Common myeloid progenitor, CD34-positive (primary cell): ENCODE results near the gene ZNF483.

ENCODE experiments used
- CTCF ChIA-PET: fragments of 350-600 bp; sonication (Branson Sonifier 250); formaldehyde crosslinking; loops from one replicate; lab custom pipeline; 2021; ENCODE audit warnings: antibody characterized with exemption; lab: Charles Lee
- POLR2A ChIA-PET: fragments of 350-600 bp; sonication (Branson Sonifier 250); formaldehyde crosslinking; loops from one replicate; lab custom pipeline; 2021; ENCODE audit warnings: antibody characterized with exemption; lab: Charles Lee
- DNase-seq, 3 donors: peaks; one replicate each; pipeline versions ENCODE4 v3.0.0 to v3.0.0-alpha.2; 2013
- H3K27ac ChIP-seq, 2 experiments: 1 replicate in 1 of 2; 2 replicates in 1 of 2; pipeline ENCODE4 v1.7.0; 2013; ENCODE audit warnings: inconsistent platforms in 2 of 2, low read length in 2 of 2, mild to moderate bottlenecking in 2 of 2, low read depth in 1 of 2, moderate library complexity in 1 of 2; ENCODE audit not compliant: severe bottlenecking in 2 of 2, insufficient read depth in 1 of 2, poor library complexity in 1 of 2
- H3K27me3 ChIP-seq, 5 experiments: replicated peaks in 2 of 5; 1 replicate in 3 of 5; 2 replicates in 2 of 5; pipeline versions ENCODE4 v1.6.1 to v1.7.0; 2013; ENCODE audit warnings: low read length in 4 of 5, mild to moderate bottlenecking in 2 of 5, moderate library complexity in 2 of 5, inconsistent platforms in 1 of 5; ENCODE audit not compliant: insufficient read depth in 5 of 5, control insufficient read depth in 4 of 5
- H3K36me3 ChIP-seq, 4 experiments: 1 replicate in 2 of 4; 2 replicates in 2 of 4; pipeline versions ENCODE4 v1.6.1 to v1.7.0; 2013; ENCODE audit warnings: low read length in 3 of 4, control low read depth in 1 of 4, mild to moderate bottlenecking in 1 of 4; ENCODE audit not compliant: control insufficient read depth in 4 of 4, insufficient read depth in 4 of 4
- H3K4me1 ChIP-seq, 4 experiments: 1 replicate in 3 of 4; 2 replicates in 1 of 4; pipeline versions ENCODE4 v1.6.1 to v1.7.1; 2013; ENCODE audit warnings: low read length in 3 of 4, mild to moderate bottlenecking in 3 of 4, control low read depth in 1 of 4, inconsistent platforms in 1 of 4, moderate library complexity in 1 of 4; ENCODE audit not compliant: control insufficient read depth in 4 of 4, insufficient read depth in 4 of 4; ENCODE audit errors: control extremely low read depth in 1 of 4
- H3K4me3 ChIP-seq, 7 experiments: 1 replicate in 4 of 7; 2 replicates in 3 of 7; pipeline versions ENCODE4 v1.5.1 to v1.7.0; 2013; ENCODE audit warnings: mild to moderate bottlenecking in 7 of 7, low read length in 6 of 7, moderate library complexity in 6 of 7, inconsistent platforms in 2 of 7, low read depth in 2 of 7, control low read depth in 1 of 7; ENCODE audit not compliant: insufficient read depth in 4 of 7, control insufficient read depth in 1 of 7; ENCODE audit errors: extremely low read depth in 1 of 7
- H3K9me3 ChIP-seq, 5 experiments: 1 replicate in 4 of 5; 2 replicates in 1 of 5; pipeline versions ENCODE4 v1.6.1 to v1.7.1; 2013; ENCODE audit warnings: low read length in 4 of 5, mild to moderate bottlenecking in 2 of 5, inconsistent platforms in 1 of 5, low read depth in 1 of 5, moderate library complexity in 1 of 5; ENCODE audit not compliant: control insufficient read depth in 4 of 5, insufficient read depth in 2 of 5; ENCODE audit errors: control extremely low read depth in 1 of 5
- WGBS: methylation state at CpG from one replicate; pipeline ENCODE4 v1.1.5; 2013; ENCODE audit not compliant: insufficient coverage; 5-methylcytosine and 5-hydroxymethylcytosine counted together

The ZNF483 gene

DNA sequence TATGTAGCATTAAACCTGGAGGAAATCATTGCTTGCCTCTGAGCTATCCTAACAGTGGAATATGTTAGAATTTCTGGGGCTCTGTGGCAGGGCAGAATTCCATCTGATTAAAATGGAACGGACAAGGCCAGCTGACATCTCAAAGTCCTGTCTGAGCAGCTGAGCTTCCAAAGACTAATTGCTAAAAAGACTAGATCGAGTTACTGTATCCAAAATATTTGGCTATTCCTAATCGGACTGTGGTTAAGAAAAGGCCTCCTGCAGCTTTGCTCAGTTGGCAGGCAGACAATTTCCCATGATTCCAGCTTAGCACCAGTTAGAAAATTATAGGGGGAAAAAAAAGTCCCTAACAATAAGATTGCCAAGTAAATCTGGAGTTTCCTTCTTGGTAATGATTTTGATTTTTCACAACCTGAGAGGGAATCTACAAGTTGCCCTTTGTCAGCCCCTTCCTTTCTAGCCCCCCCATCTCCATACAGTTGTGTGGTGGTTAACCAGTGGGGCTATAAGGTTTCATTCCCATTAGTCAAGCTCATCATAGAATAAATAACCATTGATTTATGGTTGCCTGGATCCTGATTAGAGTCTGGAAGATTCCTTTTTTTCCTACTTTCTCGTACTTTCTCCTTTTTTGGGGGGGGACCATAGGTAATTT, 48.1 kb downstream of the ZNF483 start:
- Histone ChIP-seq H3K4me3 (no peak overlapping the region), H3K36me3 (peaks cover 3 to 33% (median 14%) of the 10 kb centered on the region in 4 experiments), H3K4me1 (no peaks in the 10 kb centered on the region), H3K27ac (no peak overlapping the region), H3K27me3 (no peaks in the 10 kb centered on the region), H3K9me3 (peaks cover 1 to 22% (median 10%) of the 10 kb centered on the region in 5 experiments)
- POLR2A ChIA-PET = interaction anchor here (0.7 kb wide), 1 partner anchor 17 kb away, joined by 4 read pairs; no protein-coding TSS in a partner anchor
- no peak for DNase-seq
- WGBS = 100% methylated on average over 3 of the region's 4 CpGs
- CTCF ChIA-PET = interaction anchor here (1.1 kb wide), 1 partner anchor 11 kb away, joined by 3 read pairs; no protein-coding TSS in a partner anchor

DNA sequence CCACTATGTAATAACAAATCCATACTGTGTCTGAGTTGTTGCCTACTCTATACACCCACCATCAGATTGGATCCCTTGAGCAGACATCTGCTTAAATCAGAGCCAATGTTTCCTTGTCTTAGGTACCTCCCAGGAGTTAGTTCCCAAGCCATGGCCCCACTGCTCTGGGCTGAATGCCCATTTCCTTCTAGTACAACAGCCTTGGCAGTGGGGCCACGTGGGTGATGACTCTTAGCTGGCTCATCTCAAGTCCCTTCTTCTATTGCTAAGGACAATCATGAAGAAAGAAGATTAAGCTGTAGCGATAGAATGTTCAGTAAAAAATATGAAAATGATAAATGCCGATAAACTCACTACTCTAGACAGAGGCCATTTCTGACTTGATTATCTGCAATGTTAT, 57.9 kb downstream of the ZNF483 start:
- H3K27ac ChIP-seq = no peak overlapping the region
- no peaks in the 10 kb centered on the region for H3K4me1 ChIP-seq
- no CpG with 5 or more reads among the region's 3 CpGs for WGBS
- peaks cover 0 to 2% (median 0%) of the 10 kb centered on the region in 5 experiments for H3K9me3 ChIP-seq
- no peak overlapping the region for H3K4me3 ChIP-seq
- H3K36me3 ChIP-seq = peaks cover 2 to 25% (median 7%) of the 10 kb centered on the region in 4 experiments
- DNase-seq = no peak
- CTCF ChIA-PET = interaction anchor here (1.0 to 1.2 kb wide), 2 partner anchors 13 to 14 kb away, joined by 3 read pairs; no protein-coding TSS in a partner anchor
- H3K27me3 ChIP-seq = no peaks in the 10 kb centered on the region
- POLR2A ChIA-PET = no interaction called here

- ChIA-PET CTCF (no interaction called here), POLR2A (no interaction called here)
- 96% methylated on average over 5 of the region's 5 CpGs for WGBS
Measured at GRCh38 chr9:111586378-111586777, 61.4 kb downstream of the ZNF483 start.

DNA sequence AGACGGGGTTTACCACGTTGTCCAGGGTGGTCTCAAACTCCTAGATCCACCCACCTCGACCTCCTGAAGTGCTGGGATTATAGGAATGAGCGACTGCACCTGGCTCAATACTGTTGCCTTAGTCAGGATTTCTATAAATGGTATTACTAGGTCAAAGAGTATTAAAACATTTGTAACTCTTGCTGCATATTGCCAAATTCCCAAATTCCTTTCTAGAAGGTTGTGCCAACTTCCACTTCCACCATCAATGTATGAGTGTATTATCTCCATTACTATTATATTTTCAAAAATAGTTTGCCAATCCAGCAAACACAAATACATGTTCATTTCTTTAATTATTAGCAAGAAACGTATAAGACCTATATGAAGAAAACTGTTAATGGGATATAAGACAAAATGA, 63.9 kb downstream of the ZNF483 start:
- Histone ChIP-seq H3K27ac (no peak overlapping the region), H3K4me3 (no peak overlapping the region), H3K4me1 (no peaks in the 10 kb centered on the region), H3K9me3 (peaks cover 0 to under 1% (median 0%) of the 10 kb centered on the region in 5 experiments), H3K27me3 (no peaks in the 10 kb centered on the region), H3K36me3 (peaks cover 0 to 5% (median 2%) of the 10 kb centered on the region in 4 experiments)
- ChIA-PET CTCF (interaction anchor here (0.6 kb wide), 1 partner anchor 83 kb away, joined by 4 read pairs; no protein-coding TSS in a partner anchor), POLR2A (no interaction called here)
- DNase-seq = no peak
- 96% methylated on average over 4 of the region's 5 CpGs for WGBS

More at GRCh38 chr9:111586378-111586777, 61.4 kb downstream of the ZNF483 start:
- no peaks in the 10 kb centered on the region for H3K27me3 ChIP-seq
- H3K4me3 ChIP-seq = no peak overlapping the region
- H3K36me3 ChIP-seq = peaks cover 2 to 17% (median 5%) of the 10 kb centered on the region in 4 experiments
- no peak overlapping the region for H3K27ac ChIP-seq
- no peak for DNase-seq
- no peaks in the 10 kb centered on the region for H3K4me1 ChIP-seq
- H3K9me3 ChIP-seq = peaks cover 0 to 2% (median 0%) of the 10 kb centered on the region in 5 experiments

DNA sequence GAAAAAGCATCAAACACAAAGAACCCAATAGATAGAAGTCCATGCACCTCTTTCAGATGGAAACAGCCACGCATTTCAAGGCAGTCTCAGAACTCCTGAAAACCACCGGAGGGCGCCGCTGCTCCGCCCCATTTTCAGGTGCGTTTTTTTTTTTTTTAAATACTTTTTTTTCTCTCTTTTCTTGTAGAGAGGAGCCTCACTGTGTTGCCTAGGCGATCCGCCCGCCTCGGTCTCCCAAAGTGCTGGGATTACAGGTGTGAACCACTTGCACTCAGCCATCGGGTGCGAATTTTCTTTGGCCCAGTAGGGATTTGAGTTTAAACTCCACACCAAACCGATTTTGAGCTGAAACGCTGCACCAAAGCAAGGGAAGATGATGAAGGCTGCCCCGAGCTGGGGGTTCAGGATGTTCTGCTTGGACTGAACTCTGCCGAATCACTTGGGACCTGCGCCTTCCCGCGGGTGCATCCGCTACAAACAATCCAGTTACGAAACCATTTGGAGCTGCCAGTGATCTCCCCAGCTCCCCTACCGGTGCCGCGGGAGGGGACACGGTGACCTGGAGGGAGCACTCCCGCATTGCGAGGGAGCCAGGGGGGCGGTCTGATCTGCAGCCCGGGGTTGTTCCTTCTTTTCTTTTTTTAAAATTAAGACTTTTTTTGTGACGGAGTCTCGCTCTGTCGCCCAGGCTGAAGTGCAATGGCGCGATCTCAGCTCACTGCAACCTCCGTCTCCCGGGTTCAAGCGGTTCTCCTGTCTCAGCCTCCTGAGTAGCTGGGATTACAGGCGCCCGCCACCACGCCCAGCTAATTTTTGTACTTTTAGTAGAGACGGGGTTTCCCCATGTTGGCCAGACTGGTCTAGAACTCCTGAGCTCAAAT, 73.1 kb downstream of the ZNF483 start:
- ChIA-PET CTCF (interaction anchor here (0.7 to 2.6 kb wide), 14 partner anchors 9 to 160 kb away, joined by 3 to 16 read pairs (median 3); no protein-coding TSS in a partner anchor), POLR2A (interaction anchor here (1.2 kb wide), 1 partner anchor 33 kb away, joined by 3 read pairs; the partner anchor contains the start of gene DNAJC25)
- H3K27me3 ChIP-seq = peaks cover 0 to 23% (median 2%) of the 10 kb centered on the region in 5 experiments
- H3K27ac ChIP-seq = no peak overlapping the region
- WGBS = 0% methylated on average over 28 of the region's 41 CpGs
- peak overlapping the region; percentile 41 to 77 (median 73) for H3K4me3 ChIP-seq
- no peaks in the 10 kb centered on the region for H3K36me3 ChIP-seq
- H3K9me3 ChIP-seq = no peaks in the 10 kb centered on the region
- DNase-seq = peak; percentile 75 to 83 (median 81)
- peaks cover 2 to 20% (median 19%) of the 10 kb centered on the region in 4 experiments for H3K4me1 ChIP-seq

GRCh38 chr9:111598733-111599091, 73.7 kb downstream of the ZNF483 start:
- Histone ChIP-seq H3K27ac (no peak overlapping the region), H3K27me3 (peaks cover 0 to 23% (median 2%) of the 10 kb centered on the region in 5 experiments), H3K36me3 (no peaks in the 10 kb centered on the region), H3K4me3 (peak overlapping the region; percentile 33 to 77 (median 73)), H3K4me1 (peaks cover 2 to 20% (median 19%) of the 10 kb centered on the region in 4 experiments), H3K9me3 (no peaks in the 10 kb centered on the region)
- ChIA-PET CTCF (interaction anchor here (0.7 to 2.6 kb wide), 14 partner anchors 9 to 160 kb away, joined by 3 to 16 read pairs (median 3); no protein-coding TSS in a partner anchor), POLR2A (interaction anchor here (1.2 kb wide), 1 partner anchor 32 kb away, joined by 3 read pairs; the partner anchor contains the start of gene DNAJC25)
- DNase-seq = peak in 2 of 3 donors; percentile 27 to 35
- under 1% methylated on average over 15 of the region's 16 CpGs for WGBS
